Endothelial cell of umbilical vein (primary cell): ENCODE results near the gene KIAA0930.

Source experiments
- CTCF ChIP-seq, 2 donors: IDR thresholded peaks; 1 replicate in 1 of 2; 2 replicates in 1 of 2; pipeline ENCODE4 v1.5.1; 2011; ENCODE audit warnings: low read length in 2 of 2, mild to moderate bottlenecking in 2 of 2, moderate library complexity in 2 of 2, control low read depth in 1 of 2, inconsistent platforms in 1 of 2, low read depth in 1 of 2; ENCODE audit not compliant: insufficient read depth in 1 of 2; ENCODE audit errors: extremely low read depth in 1 of 2
- POLR2A ChIP-seq: IDR thresholded peaks from 2 replicates; pipeline ENCODE4 v1.6.1; 2012; ENCODE audit warnings: low read depth, mild to moderate bottlenecking, control low read depth, low read length
- POLR2AphosphoS5 ChIP-seq: IDR thresholded peaks from 2 replicates; pipeline ENCODE4 v1.6.1; 2012; ENCODE audit warnings: low read depth, mild to moderate bottlenecking, control low read depth, low read length, moderate library complexity; ENCODE audit not compliant: insufficient read depth

DNA sequence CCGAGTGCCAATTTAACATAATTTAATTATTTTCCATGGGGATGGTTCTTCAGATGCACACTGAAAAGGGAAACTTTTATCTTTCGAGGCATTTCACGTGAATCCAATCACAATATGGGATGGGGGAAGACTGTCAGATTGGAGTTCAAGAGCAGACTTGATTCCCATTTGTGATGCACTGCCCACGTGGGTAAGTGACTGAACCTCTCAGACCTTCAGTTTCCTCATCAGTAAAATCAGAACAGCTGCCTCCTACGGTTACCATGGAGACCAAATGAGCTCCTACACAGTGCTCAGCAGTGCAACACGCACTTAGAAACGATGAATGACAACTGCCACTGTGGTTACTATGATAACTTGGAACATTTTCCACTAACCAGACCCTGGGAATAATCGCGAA lies 21.7 kb downstream of the KIAA0930 start:
- TF ChIP-seq CTCF (IDR thresholded peaks at IDR 0.05; ENCODE audit: extremely low read depth in 1 of 2, insufficient read depth in 1 of 2, low read depth in 1 of 2, low read length in 2 of 2) (no peak), POLR2A (no peak), POLR2AphosphoS5 (no peak)
